Mucosa of rectum (tissue), 2 donors: ENCODE data around the gene MBNL2.
A peak's percentile ranks its signal among the peaks of the same experiment; 100 is the strongest.

ENCODE experiments used
- H3K27ac ChIP-seq, 2 donors: one replicate each; pipeline ENCODE4 v1.7.0; 2013; ENCODE audit warnings: inconsistent platforms in 2 of 2, low read depth in 2 of 2, low read length in 2 of 2
- H3K27me3 ChIP-seq, 2 donors: one replicate each; pipeline ENCODE4 v1.7.0; 2013; ENCODE audit warnings: low read length in 2 of 2; ENCODE audit not compliant: control insufficient read depth in 2 of 2, insufficient read depth in 2 of 2
- H3K36me3 ChIP-seq, 2 donors: one replicate each; pipeline ENCODE4 v1.7.0; 2013; ENCODE audit warnings: low read length in 2 of 2; ENCODE audit not compliant: control insufficient read depth in 2 of 2, insufficient read depth in 2 of 2
- H3K4me1 ChIP-seq, 2 donors: one replicate each; pipeline ENCODE4 v1.7.0; 2013; ENCODE audit warnings: low read length in 2 of 2, mild to moderate bottlenecking in 1 of 2; ENCODE audit not compliant: control insufficient read depth in 2 of 2, insufficient read depth in 2 of 2
- H3K4me3 ChIP-seq, 2 donors: one replicate each; pipeline ENCODE4 v1.7.0; 2013; ENCODE audit warnings: low read length in 2 of 2
- H3K9ac ChIP-seq, 2 donors: one replicate each; pipeline ENCODE4 v1.7.0; 2013; ENCODE audit warnings: low read length in 2 of 2, low read depth in 1 of 2, mild to moderate bottlenecking in 1 of 2
- H3K9me3 ChIP-seq, 2 donors: one replicate each; pipeline ENCODE4 v1.7.0; 2013; ENCODE audit warnings: low read length in 2 of 2; ENCODE audit not compliant: control insufficient read depth in 2 of 2
- donor health status: healthy.
- donor health status: Normal muscosa, but diverticular disease.

Gene MBNL2

DNA sequence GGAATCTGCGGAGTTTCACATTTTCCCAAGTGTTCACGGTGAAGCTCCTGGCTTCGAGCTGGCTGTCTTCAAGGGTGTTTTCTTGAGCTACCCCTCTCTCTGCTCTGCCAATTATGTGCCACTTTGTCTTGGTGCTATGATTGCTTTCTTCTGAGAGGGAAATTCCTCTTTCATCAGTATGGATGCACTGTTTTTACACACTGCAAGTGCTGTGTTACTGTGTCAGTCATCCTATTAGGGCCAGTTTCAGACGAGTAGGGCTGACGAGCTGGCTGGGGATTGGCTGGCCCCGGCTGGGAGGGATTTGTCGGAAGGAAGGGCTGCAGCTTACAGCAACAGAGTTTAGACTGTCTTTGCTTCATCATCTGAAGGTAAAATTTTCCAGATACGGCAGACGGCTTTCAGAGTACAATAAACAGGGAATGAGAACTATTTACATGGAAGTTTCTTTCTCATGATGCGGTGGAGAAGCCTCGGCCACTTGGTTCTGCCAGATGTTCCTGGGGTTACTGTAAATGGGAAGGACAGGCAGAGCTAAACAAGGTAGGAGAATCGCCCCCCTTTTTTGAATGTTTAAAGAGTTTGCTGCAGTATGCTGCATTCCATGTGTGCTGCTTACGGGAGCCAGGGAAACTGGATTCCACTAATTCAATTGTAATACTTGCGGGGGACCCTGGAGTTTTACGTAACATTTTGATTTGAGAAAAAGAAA, at the start of gene MBNL2:
TSS of gene MBNL2 (plus strand) at position 345 of the 712 bp plus-strand sequence. CDS start 53,903 bp downstream, outside the sequence.
- H3K9ac ChIP-seq: peak within 1 kb of the TSS; percentile 81 to 82

GRCh38 chr13:97174638-97175037, 47.5 kb upstream of the MBNL2 start:
- Histone ChIP-seq H3K4me3 (no peak overlapping the region), H3K36me3 (no peaks in the 10 kb centered on the region), H3K27me3 (no peaks in the 10 kb centered on the region), H3K4me1 (no peaks in the 10 kb centered on the region), H3K9me3 (no peaks in the 10 kb centered on the region), H3K27ac (no peak overlapping the region), H3K9ac (no peak overlapping the region)

More for the DNA sequence above, at the start of gene MBNL2:
- H3K27me3 ChIP-seq: no peaks in the 10 kb centered on the region
- H3K9me3 ChIP-seq: no peaks in the 10 kb centered on the region
- H3K4me3 ChIP-seq: peak within 1 kb of the TSS; percentile 83 to 91
- peaks cover 30 to 43% of the 10 kb centered on the region in 2 donors for H3K4me1 ChIP-seq
- H3K36me3 ChIP-seq: no peaks in the 10 kb centered on the region
- peak within 1 kb of the TSS; percentile 88 to 92 for H3K27ac ChIP-seq

GRCh38 chr13:97175041-97175440, 47.1 kb upstream of the MBNL2 start:
- no peak overlapping the region for H3K4me3 ChIP-seq

DNA sequence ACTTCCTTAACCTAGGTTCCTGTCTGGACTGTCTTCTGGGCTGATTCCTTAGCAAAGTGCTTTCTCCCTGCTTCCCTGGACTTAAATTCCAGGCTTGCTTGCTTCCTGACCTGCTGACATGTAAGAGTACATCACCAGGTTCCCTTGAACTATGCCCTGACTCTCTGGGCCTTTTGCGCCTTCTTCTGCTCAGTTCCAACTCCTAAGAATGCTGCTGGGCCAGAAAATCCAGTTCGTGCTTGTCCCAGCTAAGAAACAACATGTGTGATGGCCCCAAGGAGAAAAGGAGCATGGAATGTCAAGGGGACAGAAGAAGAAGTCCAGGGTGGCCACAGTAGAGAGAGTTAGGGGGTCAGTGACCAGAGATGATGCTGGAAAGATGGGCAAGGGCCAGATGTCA, 42.6 kb upstream of the MBNL2 start:
- Histone ChIP-seq H3K27ac (no peak overlapping the region), H3K36me3 (no peaks in the 10 kb centered on the region), H3K4me3 (no peak overlapping the region), H3K27me3 (no peaks in the 10 kb centered on the region), H3K4me1 (no peaks in the 10 kb centered on the region), H3K9me3 (no peaks in the 10 kb centered on the region), H3K9ac (no peak overlapping the region)

More at GRCh38 chr13:97175041-97175440, 47.1 kb upstream of the MBNL2 start:
- Histone ChIP-seq H3K36me3 (no peaks in the 10 kb centered on the region), H3K27me3 (no peaks in the 10 kb centered on the region), H3K9me3 (no peaks in the 10 kb centered on the region), H3K27ac (no peak overlapping the region), H3K4me1 (no peaks in the 10 kb centered on the region), H3K9ac (no peak overlapping the region)

GRCh38 chr13:97182111-97182890, 39.8 kb upstream of the MBNL2 start:
- H3K9me3 ChIP-seq: no peaks in the 10 kb centered on the region
- H3K27ac ChIP-seq: no peak overlapping the region
- H3K27me3 ChIP-seq: no peaks in the 10 kb centered on the region
- H3K9ac ChIP-seq: no peak overlapping the region
- no peaks in the 10 kb centered on the region for H3K4me1 ChIP-seq
- no peaks in the 10 kb centered on the region for H3K36me3 ChIP-seq
- H3K4me3 ChIP-seq: no peak overlapping the region

DNA sequence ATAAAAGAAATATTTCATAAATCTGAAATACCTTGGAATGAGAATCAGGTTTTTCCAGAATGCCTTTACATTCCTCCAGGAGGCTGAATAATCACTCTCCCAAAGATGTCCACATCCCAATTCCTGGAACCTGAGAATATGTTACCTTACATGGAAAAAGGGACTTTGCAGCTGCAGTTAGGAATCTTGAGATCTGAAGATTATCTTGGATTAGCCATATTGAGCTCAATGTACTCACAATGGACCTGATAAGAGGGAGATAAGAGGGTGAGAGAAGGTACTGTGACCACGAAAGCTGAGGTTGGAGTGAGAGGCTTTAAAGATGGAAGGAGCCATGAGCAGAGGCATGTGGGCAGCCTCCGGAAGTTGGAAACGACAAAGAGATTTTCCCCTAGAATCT, 36.8 kb upstream of the MBNL2 start:
- Histone ChIP-seq H3K4me1 (no peaks in the 10 kb centered on the region), H3K9me3 (no peaks in the 10 kb centered on the region), H3K9ac (no peak overlapping the region), H3K4me3 (no peak overlapping the region), H3K36me3 (no peaks in the 10 kb centered on the region), H3K27me3 (no peaks in the 10 kb centered on the region), H3K27ac (no peak overlapping the region)

DNA sequence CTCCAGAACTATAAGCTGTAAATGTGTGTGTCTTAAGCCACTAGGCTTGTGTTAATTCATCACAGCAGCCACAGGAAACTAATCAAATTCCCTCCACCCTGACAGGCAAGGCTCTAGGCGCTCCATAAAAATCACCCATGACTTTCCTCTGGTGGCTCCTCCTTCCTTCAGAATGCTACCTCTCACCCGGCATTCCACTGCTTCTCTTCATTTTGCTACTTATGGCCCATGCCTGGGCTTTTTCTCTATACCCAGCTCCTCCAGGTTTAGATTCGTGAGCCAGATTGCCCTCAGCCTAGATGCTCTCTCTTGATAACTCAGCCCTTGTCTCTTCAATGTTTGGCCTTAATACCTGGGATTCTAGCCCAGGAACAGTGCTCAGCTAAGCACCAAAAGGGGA, 36.4 kb upstream of the MBNL2 start:
- H3K9ac ChIP-seq: no peak overlapping the region
- no peak overlapping the region for H3K27ac ChIP-seq
- H3K9me3 ChIP-seq: no peaks in the 10 kb centered on the region
- no peaks in the 10 kb centered on the region for H3K36me3 ChIP-seq
- no peak overlapping the region for H3K4me3 ChIP-seq
- H3K27me3 ChIP-seq: no peaks in the 10 kb centered on the region
- no peaks in the 10 kb centered on the region for H3K4me1 ChIP-seq

- H3K36me3 ChIP-seq: no peaks in the 10 kb centered on the region
- H3K9me3 ChIP-seq: no peaks in the 10 kb centered on the region
- H3K27me3 ChIP-seq: no peaks in the 10 kb centered on the region
Measured at GRCh38 chr13:97188207-97188606, 33.9 kb upstream of the MBNL2 start.

DNA sequence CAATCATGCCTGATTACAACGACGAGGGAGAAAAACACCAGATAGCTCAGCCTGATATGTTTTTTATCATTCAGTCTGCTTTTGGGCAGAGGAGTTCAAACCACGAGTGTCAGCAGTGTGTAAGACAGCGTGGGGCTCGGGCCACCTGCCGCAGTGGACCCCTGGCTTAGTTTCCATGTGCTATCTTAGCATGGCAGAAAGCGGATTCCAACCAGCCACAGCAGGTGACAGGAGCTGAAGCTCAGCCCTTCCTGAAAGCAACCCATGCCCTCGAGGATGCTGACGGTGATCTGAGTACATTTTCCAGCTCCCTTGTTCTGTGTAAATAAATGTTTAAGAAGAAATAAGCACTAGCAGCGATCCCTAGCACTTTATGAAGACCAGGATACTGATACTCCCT, 32.2 kb upstream of the MBNL2 start:
- H3K9ac ChIP-seq: no peak overlapping the region
- no peaks in the 10 kb centered on the region for H3K36me3 ChIP-seq
- no peaks in the 10 kb centered on the region for H3K9me3 ChIP-seq
- no peaks in the 10 kb centered on the region for H3K27me3 ChIP-seq
- no peak overlapping the region for H3K4me3 ChIP-seq
- no peak overlapping the region for H3K27ac ChIP-seq
- H3K4me1 ChIP-seq: no peaks in the 10 kb centered on the region

More at GRCh38 chr13:97188207-97188606, 33.9 kb upstream of the MBNL2 start:
- Histone ChIP-seq H3K27ac (no peak overlapping the region), H3K9ac (no peak overlapping the region), H3K4me3 (no peak overlapping the region), H3K4me1 (no peaks in the 10 kb centered on the region)

DNA sequence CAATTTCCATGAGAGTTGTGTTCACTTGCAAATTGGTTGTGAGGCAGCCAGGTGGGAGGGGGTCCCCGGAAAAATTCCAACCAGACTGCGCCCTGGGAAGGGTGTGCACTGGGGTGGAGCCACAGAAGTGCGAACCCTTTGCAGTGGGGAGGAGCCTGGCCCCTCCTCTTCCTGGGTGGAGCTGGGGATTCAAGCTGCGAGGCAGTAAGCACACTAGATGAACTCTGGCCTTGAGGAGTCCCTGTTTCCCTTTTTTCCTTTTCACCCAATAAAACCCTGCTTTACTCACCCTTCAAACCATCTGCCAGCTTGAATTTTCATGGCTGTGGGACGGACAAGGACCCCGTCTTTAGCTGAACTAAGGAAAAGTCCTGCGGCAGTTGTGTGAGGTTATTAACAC, 31.0 kb upstream of the MBNL2 start:
- Histone ChIP-seq H3K27me3 (no peaks in the 10 kb centered on the region), H3K9ac (no peak overlapping the region), H3K9me3 (no peaks in the 10 kb centered on the region), H3K4me3 (no peak overlapping the region), H3K27ac (no peak overlapping the region), H3K4me1 (no peaks in the 10 kb centered on the region), H3K36me3 (no peaks in the 10 kb centered on the region)
